Heart right ventricle (tissue), 16 donors: ENCODE results near the gene TMEM217. TPM values are rescaled to one million over a fixed set of nuclear protein-coding genes. Genes with fewer than 3 reads are reported as not detected.
"Not testable (repeated sequence)": the region's sequence is repeated elsewhere in the genome, so short reads cannot be mapped to it uniquely, and the experiment has no call there.

Experiments
- ATAC-seq, 8 donors: fragments of 200-7000 bp; cut with Tn5 transposase; one replicate each; pipeline ENCODE4 v1.9.1; 2020; ENCODE audit warnings: mild to moderate bottlenecking in 8 of 8, moderate library complexity in 8 of 8, moderate number of reproducible peaks in 1 of 8
- DNase-seq, 2 donors: peaks; one replicate each; pipeline ENCODE4 v3.0.0-alpha.2; 2020
- H3K27ac ChIP-seq, 10 donors: fragments of 200-600 bp; sonication (generic) in 2 of 10; one replicate each; pipeline versions ENCODE4 v1.5.0 to v1.8.0; 2020 to 2022; ENCODE audit warnings: mild to moderate bottlenecking in 3 of 10
- H3K27me3 ChIP-seq, 7 donors: fragments of 200-600 bp; one replicate each; pipeline ENCODE4 v1.8.0; 2021 to 2022; ENCODE audit warnings: mild to moderate bottlenecking in 2 of 7
- H3K36me3 ChIP-seq, 9 donors: fragments of 200-600 bp; sonication (generic) in 1 of 9; one replicate each; pipeline versions ENCODE4 v1.5.0 to v1.8.0; 2020 to 2022; ENCODE audit warnings: mild to moderate bottlenecking in 2 of 9
- H3K4me1 ChIP-seq, 9 donors: fragments of 200-600 bp; sonication (generic) in 1 of 9; one replicate each; pipeline versions ENCODE4 v1.5.0 to v1.8.0; 2020 to 2022; ENCODE audit warnings: mild to moderate bottlenecking in 4 of 9
- H3K4me3 ChIP-seq, 10 donors: fragments of 200-600 bp; sonication (generic) in 2 of 10; one replicate each; pipeline versions ENCODE4 v1.5.0 to v1.8.0; 2020 to 2022; ENCODE audit warnings: mild to moderate bottlenecking in 7 of 10, moderate library complexity in 2 of 10
- H3K9me3 ChIP-seq, 11 donors: fragments of 200-600 bp in 10 of 11; sonication (generic) in 2 of 11; one replicate each; pipeline versions ENCODE4 v1.5.0 to v1.8.0; 2013 to 2022; ENCODE audit warnings: mild to moderate bottlenecking in 2 of 11, control low read depth in 1 of 11, moderate library complexity in 1 of 11
- WGBS, 2 donors: extraction: QIAGEN DNeasy Blood & Tissue Kit; methylation state at CpG; one replicate each; pipeline ENCODE4 v1.1.7; 2013; ENCODE audit warnings: inconsistent platforms in 1 of 2; 5-methylcytosine and 5-hydroxymethylcytosine counted together
- intact Hi-C, 10 donors: fragments of 100-400 bp; cut with DNase I; formaldehyde crosslinking; loops; one replicate each; pipeline versions ENCODE4 v1.11.1 to v1.14.2; 2022
- polyA plus RNA-seq, 2 donors: library from polyadenylated mRNA; stranded (reverse); fragments of 200-250 nt; gene quantifications; one replicate each; pipeline ENCODE4 v1.2.3, GENCODE V29; 2013
- total RNA-seq, 10 donors: library from RNA; stranded (reverse); fragmentation: NEBNext Ultra II Directional in 3 of 10; extraction: Animal tissue kit (Norgen Biotek cat#: 25700) in 3 of 10; gene quantifications; one replicate each; pipeline versions ENCODE4 v1.2.1 to v1.2.4, GENCODE V29; 2021 to 2023
- TF ChIP-seq, protein P1 (sequence below), 9 donors: fragments of 200-600 bp; sonication (generic) in 2 of 9; IDR thresholded peaks; one replicate each; pipeline versions ENCODE4 v1.5.0 to v1.8.0; 2021 to 2022; ENCODE audit warnings: antibody characterized with exemption in 9 of 9, mild to moderate bottlenecking in 5 of 9, moderate library complexity in 1 of 9
- donor health status: Arrhythmogenic right ventricular cardiomyopathy.
- donor health status: ischemic (EF 13 %, LVEDD 7.1; RV severe dilation, severe dysfunction).
- donor health status: healthy with polysubstance abuse.
- donor health status: DM: no; HTN: yes; CAD: no.
- donor health status: DM: no; HTN: no; CAD: no.
- donor health status: ischemic (EF 25% LVEDD 6.9; RV normal size, moderate dysfunction).
- donor health status: ischemic (EF 25% LVEDD 5.7; RV mildly dilated, moderate dysfunction).
- donor health status: healthy.
- donor health status: DM: yes; HTN: yes; CAD: no.
- donor health status: Ischemic cardiomyopathy.
- donor health status: ischemic (EF 35%, LVEDD 5.7; RV mildly dilated, moderate dysfunction).
- donor health status: nonischemic (EF 11% LVEDD 7.7; RV severe dilation, severe dysfunction).
- donor health status: DM: yes; HTN: yes; CAD: no.
- donor health status: PGD.
- donor health status: ischemic (EF 29% LVEDD 5.4; RV normal size, mild dysfunction).
- donor health status: nonischemic (EF 23%, LVEDD 6.1; RV moderate dilation, normal function).

The TMEM217 gene
- total and polyA plus RNA-seq, 12 donors, result 0.20 to 1.1 (median 0.41) TPM; not detected in 2

DNA sequence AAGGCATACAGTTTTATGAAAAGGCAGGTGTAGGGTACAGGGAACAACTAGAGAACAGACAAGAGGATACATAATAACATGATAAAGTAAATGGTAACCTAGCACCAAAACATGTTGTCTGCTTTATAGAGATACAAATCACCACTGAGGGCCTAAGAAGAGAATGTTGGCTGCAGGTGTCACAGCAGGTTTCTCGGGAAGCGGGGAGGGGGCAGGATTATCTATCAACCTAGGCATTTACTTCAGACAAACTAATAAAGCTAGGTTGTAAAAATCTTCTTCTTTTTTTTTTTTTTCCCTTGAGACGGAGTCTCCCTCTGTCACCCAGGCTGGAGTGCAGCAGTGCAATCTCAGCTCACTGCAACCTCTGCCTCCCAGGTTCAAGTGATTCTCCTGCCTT, 65.3 kb downstream of the TMEM217 start:
- TF ChIP-seq, protein P1, sequence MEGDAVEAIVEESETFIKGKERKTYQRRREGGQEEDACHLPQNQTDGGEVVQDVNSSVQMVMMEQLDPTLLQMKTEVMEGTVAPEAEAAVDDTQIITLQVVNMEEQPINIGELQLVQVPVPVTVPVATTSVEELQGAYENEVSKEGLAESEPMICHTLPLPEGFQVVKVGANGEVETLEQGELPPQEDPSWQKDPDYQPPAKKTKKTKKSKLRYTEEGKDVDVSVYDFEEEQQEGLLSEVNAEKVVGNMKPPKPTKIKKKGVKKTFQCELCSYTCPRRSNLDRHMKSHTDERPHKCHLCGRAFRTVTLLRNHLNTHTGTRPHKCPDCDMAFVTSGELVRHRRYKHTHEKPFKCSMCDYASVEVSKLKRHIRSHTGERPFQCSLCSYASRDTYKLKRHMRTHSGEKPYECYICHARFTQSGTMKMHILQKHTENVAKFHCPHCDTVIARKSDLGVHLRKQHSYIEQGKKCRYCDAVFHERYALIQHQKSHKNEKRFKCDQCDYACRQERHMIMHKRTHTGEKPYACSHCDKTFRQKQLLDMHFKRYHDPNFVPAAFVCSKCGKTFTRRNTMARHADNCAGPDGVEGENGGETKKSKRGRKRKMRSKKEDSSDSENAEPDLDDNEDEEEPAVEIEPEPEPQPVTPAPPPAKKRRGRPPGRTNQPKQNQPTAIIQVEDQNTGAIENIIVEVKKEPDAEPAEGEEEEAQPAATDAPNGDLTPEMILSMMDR (IDR thresholded peaks at IDR 0.05), result no peak
- intact Hi-C loops, result no loop called here
- Histone ChIP-seq H3K9me3 (peaks cover 0 to 8% (median 0%) of the 10 kb centered on the region in 11 donors), H3K27me3 (no peaks in the 10 kb centered on the region), H3K36me3 (no peaks in the 10 kb centered on the region), H3K27ac (no peak overlapping the region), H3K4me3 (no peak overlapping the region), H3K4me1 (peaks cover 0 to 53% (median 0%) of the 10 kb centered on the region in 9 donors)
- no peak for DNase-seq
- 87 to 94% methylated on average over 3 of the region's 3 CpGs for WGBS, 2 donors
- no peak for ATAC-seq

DNA sequence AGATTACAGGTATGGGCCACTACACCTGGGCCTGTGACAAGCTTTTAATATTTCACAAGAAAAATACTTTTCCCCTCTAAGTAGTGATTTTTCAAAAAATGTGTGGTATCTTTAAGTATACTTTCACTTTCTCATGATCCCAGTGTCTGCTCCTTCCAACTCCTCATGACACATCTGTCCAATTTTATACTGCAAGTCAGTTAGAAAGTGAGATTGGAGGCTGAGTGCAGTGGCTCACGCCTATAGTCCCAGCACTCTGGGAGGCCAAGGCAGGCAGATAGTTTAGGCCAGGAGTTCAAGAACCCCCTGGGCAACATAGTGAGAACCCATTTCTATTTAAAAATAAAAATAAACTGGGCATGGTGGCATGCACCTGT, 67.8 kb downstream of the TMEM217 start:
- H3K4me3 ChIP-seq, result no peak overlapping the region
- ATAC-seq, result no peak
- intact Hi-C loops, result no loop called here
- DNase-seq, result no peak
- peaks cover 0 to 8% (median 0%) of the 10 kb centered on the region in 11 donors for H3K9me3 ChIP-seq
- no peaks in the 10 kb centered on the region for H3K36me3 ChIP-seq
- 82 to 91% methylated on average over 1 of the region's 1 CpG for WGBS, 2 donors
- peak overlapping the region in 1 of 10 donors; percentile 73 for H3K27ac ChIP-seq
- TF ChIP-seq, protein P1 (IDR thresholded peaks at IDR 0.05), result no peak
- H3K4me1 ChIP-seq, result peaks cover 0 to 78% (median 0%) of the 10 kb centered on the region in 9 donors
- H3K27me3 ChIP-seq, result no peaks in the 10 kb centered on the region

DNA sequence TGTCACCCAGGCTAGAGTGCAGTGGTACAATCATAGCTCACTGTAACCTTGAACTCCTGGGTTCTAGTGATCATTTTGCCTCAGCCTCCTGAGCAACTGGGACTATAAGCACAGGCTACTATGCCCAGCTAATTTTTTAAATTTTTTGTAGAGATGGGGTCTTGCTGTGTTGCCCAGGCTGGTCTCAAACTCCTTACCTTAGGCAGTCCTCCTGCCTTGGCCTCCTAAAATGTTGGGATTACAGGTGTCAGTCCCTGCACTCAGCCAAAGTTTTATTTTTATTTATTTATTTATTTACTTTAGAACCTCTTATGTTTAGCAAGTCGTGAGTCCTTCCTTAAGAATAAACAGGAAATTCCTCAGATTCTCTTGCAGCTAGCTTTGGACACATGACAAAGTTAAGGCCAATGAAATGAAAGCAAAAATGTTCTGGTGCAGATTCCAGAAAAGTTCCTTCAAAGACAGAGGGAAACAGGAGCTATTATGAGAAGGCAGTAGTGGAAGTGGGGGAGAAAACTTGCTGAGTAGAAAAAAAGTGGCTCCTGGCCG, 68.9 kb downstream of the TMEM217 start:
- no peaks in the 10 kb centered on the region for H3K27me3 ChIP-seq
- peak overlapping the region in 1 of 10 donors; percentile 73 for H3K27ac ChIP-seq
- DNase-seq (no peak), ATAC-seq (no peak)
- WGBS, 2 donors, result 55 to 64% methylated on average over 2 of the region's 2 CpGs
- peaks cover 0 to 83% (median 0%) of the 10 kb centered on the region in 9 donors for H3K4me1 ChIP-seq
- intact Hi-C loops, result no loop called here
- H3K4me3 ChIP-seq, result no peak overlapping the region
- peaks cover 0 to 8% (median 0%) of the 10 kb centered on the region in 11 donors for H3K9me3 ChIP-seq
- H3K36me3 ChIP-seq, result no peaks in the 10 kb centered on the region
- TF ChIP-seq, protein P1 (IDR thresholded peaks at IDR 0.05), result no peak

DNA sequence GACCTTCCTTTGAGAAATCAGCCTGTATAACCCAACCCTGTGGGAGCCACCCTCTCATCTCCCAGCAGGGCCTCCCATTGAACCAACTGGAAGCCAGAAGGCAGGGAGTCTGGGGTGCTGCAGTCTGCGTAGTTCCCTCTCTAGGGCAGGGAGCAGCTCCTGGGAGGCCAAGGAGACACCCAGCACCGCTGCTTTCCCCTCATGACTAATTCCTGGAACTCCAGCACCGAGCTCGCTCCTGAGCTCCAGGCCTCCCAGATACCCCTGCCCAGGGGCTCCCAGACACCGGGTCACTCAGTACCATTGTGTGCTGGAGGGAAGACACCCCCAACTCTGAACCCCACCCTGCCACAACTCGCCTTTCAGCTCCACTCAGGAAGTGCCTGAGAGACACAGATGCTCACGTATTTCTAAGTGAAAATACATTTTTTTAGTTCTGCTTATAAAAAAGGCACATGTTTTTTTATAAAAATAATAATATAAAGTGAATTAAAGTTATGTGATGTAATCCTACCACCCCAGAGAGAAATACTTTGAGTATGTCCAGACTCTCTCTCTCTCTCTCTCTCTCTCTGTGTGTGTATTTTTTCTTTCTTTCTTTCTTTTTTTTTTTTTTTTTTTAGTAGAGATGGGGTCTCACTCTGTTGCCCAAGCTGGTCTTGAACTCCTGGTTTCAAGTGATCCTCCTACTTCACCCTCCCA, 70.5 kb downstream of the TMEM217 start:
- intact Hi-C loops, result no loop called here
- Histone ChIP-seq H3K4me3 (no peak overlapping the region), H3K27me3 (no peaks in the 10 kb centered on the region), H3K4me1 (peaks cover 0 to 95% (median 0%) of the 10 kb centered on the region in 9 donors), H3K27ac (peak overlapping the region in 1 of 10 donors; percentile 91), H3K36me3 (no peaks in the 10 kb centered on the region), H3K9me3 (peaks cover 0 to 8% (median 0%) of the 10 kb centered on the region in 11 donors)
- ATAC-seq, result peak in 5 of 8 donors; percentile 22 to 37 (median 26)
- TF ChIP-seq, protein P1 (IDR thresholded peaks at IDR 0.05), result no peak
- WGBS, 2 donors, result 70 to 82% methylated on average over 7 of the region's 7 CpGs
- no peak for DNase-seq

DNA sequence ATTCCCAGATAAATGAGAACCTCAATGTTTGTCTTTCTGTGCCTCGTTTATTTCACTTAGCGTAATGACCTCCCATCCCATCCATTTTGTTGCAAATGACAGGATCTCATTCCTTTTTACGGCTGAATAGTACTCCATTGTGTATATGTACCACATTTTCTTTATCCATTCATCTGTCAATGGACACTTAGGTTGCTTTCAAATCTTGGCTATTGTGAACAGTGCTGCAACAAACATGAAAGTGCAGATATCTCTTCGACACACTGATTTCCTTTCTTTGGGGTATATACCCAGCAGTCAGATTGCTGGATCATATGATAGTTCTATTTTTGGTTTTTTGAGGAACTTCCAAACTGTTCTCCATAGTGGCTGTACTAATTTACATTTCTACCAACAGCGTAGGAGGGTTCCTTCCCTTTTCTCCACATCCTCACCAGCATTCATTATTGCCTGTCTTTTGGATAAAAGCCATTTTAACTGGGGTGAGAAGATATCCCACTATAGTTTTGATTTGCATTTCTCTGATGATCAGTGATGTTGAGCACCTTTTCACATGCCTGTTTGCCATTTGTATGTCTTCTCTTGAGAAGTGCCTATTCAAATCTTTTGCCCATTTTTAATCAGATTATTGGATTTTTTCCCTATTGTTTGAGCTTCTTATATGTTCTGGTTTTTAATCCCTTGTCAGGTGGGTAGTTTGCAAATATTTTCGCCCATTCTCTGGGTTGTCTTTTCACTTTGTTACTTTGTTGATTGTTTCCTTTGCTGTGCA, 71.8 kb downstream of the TMEM217 start:
- H3K4me3 ChIP-seq, H3K9me3 ChIP-seq, H3K36me3 ChIP-seq, intact Hi-C loops, DNase-seq, H3K27me3 ChIP-seq: not testable (repeated sequence)
- H3K27ac ChIP-seq, result peak overlapping the region in 1 of 10 donors; percentile 91
- peaks cover 0 to 94% (median 0%) of the 10 kb centered on the region in 9 donors for H3K4me1 ChIP-seq
- peak in 1 of 8 donors; percentile 34 for ATAC-seq
- WGBS, 2 donors, result 85 to 86% methylated on average over 6 of the region's 6 CpGs
